HG03159 (cell line): ENCODE data around the gene UBXN7.
"Not testable (repeated sequence)": the region's sequence is repeated elsewhere in the genome, so short reads cannot be mapped to it uniquely, and the experiment has no call there.

ENCODE experiments used
- ATAC-seq: cut with Tn5 transposase; IDR thresholded peaks from one replicate; pipeline ENCODE4 v1.9.1; 2021; ENCODE audit warnings: mild to moderate bottlenecking, moderate library complexity; ENCODE audit not compliant: unreplicated experiment

Gene UBXN7, protein sequence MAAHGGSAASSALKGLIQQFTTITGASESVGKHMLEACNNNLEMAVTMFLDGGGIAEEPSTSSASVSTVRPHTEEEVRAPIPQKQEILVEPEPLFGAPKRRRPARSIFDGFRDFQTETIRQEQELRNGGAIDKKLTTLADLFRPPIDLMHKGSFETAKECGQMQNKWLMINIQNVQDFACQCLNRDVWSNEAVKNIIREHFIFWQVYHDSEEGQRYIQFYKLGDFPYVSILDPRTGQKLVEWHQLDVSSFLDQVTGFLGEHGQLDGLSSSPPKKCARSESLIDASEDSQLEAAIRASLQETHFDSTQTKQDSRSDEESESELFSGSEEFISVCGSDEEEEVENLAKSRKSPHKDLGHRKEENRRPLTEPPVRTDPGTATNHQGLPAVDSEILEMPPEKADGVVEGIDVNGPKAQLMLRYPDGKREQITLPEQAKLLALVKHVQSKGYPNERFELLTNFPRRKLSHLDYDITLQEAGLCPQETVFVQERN

DNA sequence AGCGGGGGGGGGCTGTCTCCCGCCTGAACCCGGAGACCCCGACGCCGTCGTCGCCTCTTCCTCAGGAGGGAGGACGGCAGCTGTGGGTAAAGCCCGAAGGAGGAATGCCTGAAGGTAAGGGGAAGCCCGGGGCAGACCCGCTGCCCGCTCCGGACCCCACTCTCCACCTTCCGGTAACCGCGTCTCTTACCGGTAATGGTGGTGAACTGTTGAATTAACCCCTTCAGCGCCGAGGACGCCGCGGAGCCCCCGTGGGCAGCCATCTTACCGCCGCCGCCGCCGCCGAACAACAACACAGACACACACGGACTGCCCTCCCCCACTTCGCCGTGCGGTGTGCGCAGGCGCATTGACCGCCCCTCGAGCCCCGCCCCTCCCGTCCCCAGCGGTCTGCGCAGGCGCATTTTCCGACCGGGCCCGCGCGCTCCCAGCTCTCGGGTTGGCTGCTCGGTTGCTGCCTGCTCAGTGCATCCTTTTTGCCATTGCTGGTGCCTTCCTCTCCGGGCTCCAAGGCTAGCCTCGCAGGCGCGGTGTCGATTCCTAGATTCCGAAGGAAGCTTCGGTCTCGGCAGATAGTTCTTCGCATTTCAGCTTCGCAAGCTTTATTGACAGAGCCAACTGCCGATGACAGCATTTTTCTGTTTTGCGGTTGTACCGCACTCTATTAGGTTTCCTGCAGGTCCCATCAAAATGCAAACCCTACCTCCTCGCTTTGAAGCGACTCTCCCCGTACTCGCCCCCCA is at the start of gene UBXN7:
UBXN7 (minus strand) TSS at position 291 of the 743 bp plus-strand sequence; CDS start at position 263, 28 bp downstream.
- ATAC-seq, result peak; percentile 80

DNA sequence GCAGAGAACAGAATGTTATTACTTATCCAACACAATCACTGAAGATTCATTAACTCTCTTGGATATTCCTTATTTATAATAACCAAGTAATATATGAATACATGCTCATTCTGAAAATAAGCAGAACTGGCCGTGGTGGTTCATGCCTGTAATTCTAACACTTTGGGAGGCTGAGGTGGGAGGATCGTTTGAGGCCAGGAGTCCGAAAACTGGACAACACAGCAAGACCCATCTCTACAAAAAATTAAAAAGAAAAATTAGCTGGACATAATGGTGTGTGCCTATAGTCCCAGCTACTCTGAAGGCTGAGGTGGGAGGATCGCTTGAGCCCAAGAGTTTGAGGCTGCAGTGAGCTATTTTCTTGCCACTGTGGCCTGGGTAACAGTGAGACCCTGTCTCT is 45.5 kb upstream of the UBXN7 start:
- ATAC-seq, result no peak

DNA sequence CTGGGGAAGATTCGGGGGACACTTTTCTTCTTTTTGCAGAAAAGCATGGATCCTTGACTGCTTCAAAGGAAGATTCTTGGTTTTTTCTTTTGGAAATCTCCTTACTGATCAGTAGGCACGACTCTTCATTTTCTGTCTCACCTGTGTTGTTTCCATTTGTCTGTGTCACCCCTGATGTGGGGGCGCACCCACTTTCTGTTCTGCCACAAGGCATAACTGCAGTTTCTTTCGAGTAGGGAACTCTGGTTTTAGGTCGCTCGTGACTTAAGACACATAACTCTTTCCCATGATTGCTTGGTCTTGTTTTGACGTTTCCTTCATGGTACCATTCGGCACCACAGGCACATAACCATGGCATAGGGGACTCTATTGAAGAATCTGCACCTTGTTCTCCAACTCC is 40.1 kb upstream of the UBXN7 start:
- ATAC-seq, result no peak

DNA sequence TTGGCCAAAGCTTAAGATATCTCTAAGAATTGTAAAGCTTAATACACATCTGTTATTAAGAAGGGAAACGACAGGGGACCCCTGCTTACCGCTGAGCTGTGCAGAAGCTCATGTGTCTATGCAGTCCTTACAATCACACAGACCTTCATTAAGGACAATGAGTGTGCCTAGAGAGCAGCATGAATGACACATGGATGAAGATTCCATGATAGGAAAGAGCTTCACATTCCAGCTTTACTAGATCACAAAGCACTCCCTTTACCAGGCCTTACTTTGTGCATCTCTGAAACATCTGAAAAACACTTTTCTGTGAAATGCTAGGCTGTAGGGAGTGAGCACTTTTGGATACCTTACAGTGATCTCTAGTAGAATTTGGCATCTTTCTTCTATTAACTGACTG is 39.3 kb upstream of the UBXN7 start:
- ATAC-seq, result no peak

DNA sequence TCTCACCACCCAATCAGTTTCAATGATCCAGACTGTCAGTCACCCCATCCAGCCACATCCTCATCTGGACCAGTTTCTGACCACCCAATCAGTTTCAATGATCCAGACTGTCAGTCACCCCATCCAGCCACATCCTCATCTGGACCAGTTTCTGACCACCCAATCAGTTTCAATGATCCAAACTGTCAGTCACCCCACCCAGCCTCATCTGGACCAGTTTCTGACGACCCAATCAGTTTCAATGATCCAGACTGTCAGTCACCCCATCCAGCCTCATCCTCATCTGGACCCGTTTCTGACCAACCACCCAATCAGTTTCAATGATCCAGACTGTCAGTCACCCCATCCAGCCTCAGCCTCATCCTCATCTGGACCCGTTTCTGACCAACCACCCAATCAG is 38.0 kb upstream of the UBXN7 start:
- ATAC-seq, result not testable (repeated sequence)

DNA sequence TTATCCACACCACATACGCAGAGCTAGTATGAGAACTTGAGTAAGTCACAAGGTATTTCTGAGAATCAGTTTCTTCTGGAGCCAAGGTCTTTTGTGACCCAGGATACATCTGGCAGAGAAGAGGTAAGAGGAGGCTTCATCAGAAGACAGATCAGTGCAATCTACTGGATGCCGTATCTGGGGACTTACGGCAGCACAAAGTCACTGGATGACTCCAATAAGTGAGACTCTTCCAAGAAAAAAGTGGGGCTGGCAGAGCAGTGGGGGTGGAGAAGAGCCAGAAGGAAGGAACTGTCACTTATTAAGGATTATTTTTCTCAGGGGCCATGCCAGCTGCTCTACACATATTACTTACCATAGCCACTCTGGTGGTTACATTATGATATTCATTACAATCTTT is 31.6 kb upstream of the UBXN7 start:
- ATAC-seq, result no peak

DNA sequence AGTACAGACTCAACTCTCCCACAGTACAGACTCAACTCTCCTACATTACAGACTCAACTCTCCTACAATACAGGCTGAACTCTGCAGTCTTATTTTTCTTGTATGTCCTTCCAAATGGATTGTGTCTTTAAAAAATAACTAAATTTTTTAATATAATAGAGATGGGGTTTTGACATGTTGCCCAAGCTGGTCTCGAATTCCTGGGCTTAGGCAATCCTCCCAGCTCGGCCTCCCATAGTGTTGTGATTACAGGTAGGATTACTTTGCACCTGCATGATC is 31.2 kb upstream of the UBXN7 start:
- ATAC-seq, result no peak

DNA sequence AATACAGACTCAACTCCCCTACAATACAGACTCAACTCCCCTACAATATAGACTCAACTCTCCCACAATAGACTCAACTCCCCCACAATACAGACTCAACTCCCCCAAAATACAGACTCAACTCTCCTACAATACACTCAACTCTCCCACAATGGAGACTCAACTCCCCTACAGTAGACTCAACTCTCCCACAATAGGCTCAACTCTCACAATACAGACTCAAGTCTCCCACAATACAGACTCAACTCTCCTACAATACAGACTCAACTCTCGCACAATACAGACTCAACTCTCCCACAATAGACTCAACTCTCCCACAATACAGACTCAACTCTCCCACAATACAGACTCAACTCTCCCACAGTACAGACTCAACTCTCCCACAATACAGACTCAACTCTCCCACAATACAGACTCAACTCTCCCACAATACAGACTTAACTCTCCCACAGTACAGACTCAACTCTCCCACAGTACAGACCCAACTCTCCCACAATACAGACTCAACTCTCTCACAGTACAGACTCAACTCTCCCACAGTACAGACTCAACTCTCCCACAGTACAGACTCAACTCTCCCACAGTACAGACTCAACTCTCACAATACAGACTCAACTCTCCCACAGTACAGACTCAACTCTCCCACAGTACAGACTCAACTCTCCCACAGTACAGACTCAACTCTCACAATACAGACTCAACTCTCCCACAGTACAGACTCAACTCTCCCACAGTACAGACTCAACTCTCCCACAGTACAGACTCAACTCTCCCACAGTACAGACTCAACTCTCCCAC is 30.7 kb upstream of the UBXN7 start:
- not testable (repeated sequence) for ATAC-seq

DNA sequence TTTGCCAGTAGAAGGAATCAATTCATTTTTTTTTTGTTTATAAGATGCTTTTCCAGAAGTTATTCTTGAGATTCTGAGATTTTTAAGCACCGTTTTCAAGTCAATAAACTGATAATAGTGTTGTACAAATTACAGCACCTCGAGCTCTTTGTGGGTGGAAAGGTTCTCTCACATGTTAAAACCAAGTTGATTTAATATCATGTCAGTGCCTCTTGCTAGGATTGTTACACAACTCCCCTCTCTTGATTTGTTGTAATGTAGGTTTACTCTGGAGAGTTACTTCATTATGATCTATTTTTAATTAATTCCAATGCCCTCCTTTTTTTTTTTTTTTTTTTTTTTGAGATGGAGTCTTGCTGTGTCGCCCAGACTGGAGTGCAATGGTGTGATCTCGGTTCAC is 25.8 kb upstream of the UBXN7 start:
- ATAC-seq, result no peak

DNA sequence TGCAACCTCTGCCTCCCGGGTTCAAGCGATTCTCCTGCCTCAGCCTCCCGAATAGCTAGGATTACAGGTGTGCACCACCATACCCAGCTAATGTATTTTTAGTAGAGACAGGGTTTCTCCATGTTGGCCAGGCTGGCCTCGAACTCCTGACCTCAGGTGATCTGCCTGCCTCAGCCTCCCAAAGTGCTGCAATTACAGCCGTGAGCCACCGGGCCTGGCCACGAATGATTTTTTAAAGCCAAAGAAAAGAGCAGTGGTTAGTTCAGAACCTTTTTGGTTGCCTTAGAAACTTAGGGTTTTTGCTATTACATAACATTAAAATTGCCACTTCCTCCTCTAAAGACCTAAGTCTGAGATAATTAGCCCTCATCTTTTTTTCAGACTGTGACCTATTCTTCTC is 25.2 kb upstream of the UBXN7 start:
- not testable (repeated sequence) for ATAC-seq

DNA sequence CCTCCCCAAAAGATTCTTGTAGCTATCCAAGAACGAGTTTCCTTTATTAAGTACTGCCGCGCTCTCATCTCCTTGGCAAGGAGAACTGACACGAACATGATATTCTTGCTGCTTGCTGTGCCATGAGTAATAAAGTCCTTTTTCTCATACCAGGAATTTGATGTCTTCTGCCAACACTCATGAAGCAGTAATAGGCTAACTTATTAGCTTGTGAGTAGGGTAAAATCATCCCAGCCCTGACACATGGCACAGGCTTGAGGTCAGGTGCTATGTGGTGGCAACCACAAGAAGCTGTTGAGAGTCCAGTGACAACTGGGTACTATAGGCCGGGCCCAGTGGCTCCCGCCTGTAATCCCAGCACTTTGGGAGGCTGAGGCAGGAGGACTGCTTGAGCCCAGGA is 22.7 kb upstream of the UBXN7 start:
- ATAC-seq, result no peak

DNA sequence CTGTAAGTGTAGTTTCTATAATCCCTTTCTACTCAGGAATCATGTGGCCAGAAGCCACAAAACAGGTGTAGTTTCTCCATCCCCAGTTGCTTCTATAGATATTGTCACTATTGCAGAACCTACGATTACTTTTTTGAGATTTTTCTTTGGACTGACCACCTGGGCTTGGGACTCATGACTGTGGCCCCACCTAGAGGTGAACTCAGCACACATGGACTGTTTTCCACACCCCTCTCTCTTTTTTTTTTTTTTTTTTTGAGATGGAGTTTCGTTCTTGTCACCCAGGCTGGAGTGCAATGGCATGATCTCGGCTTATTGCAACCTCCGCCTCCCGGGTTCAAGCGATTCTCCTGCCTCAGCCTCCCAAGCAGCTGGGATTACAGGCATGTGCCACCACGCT is 13.2 kb upstream of the UBXN7 start:
- ATAC-seq, result not testable (repeated sequence)

DNA sequence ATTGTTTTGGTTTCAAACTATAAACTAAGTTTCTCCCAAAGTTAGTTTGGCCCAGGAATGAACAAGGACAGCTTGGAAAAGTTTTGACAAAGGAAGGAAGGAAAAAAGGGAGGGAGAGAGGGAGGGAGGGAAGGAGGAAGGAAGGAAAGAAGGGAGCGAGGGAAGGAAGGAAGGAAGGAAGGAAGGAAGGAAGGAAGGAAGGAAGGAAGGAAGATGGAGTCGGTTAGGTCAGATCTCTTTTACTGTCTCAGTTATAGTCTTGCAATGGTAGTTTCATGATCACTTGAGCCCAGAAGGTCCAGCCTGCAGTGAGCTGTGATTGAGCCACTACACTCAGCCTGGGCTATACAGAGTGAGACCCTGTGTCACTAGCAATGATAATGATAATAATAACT is 12.3 kb upstream of the UBXN7 start:
- no peak for ATAC-seq

DNA sequence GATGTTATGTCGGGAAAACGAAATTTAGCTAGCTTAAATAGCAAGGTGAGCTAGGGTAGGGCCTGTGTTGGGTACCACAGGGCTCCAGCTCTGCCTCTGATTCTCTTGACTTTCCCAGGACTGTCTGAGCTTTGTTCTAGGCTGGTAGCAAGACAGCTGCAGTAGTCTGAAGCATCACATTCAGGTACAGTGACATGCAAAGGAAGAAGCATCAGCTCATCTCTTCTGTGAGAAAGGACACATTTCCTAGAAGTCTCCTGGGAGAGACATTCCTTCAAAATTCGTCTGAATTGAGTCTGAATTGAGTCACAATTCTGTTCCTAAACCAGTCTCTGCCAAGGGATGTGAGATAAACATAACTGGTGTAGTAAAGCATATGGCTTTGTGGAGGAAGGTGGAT is 8.5 kb upstream of the UBXN7 start:
- ATAC-seq, result no peak

DNA sequence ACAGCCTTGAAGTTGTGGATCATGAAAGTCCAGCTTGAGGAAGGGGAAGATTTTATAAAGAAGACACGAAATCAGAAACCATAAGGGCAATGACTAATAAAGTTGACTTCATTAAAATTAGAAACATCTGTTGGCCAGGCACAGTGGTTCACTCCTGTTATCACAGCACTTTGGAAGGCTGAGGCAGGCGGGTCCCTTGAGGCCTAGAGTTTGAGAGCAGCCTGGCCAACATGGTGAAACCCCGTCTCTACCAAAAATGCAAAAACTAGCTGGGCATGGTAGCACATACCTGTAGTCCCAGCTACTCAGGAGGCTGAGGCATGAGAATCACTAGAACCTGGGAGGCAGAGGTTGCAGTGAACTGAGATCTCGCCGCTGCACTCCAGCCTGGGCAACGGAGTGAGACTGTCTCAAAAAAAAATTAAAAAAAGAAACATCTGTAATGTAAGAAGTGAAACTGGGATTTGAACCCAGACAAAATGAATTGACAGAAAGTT is 7.9 kb upstream of the UBXN7 start:
- no peak for ATAC-seq

DNA sequence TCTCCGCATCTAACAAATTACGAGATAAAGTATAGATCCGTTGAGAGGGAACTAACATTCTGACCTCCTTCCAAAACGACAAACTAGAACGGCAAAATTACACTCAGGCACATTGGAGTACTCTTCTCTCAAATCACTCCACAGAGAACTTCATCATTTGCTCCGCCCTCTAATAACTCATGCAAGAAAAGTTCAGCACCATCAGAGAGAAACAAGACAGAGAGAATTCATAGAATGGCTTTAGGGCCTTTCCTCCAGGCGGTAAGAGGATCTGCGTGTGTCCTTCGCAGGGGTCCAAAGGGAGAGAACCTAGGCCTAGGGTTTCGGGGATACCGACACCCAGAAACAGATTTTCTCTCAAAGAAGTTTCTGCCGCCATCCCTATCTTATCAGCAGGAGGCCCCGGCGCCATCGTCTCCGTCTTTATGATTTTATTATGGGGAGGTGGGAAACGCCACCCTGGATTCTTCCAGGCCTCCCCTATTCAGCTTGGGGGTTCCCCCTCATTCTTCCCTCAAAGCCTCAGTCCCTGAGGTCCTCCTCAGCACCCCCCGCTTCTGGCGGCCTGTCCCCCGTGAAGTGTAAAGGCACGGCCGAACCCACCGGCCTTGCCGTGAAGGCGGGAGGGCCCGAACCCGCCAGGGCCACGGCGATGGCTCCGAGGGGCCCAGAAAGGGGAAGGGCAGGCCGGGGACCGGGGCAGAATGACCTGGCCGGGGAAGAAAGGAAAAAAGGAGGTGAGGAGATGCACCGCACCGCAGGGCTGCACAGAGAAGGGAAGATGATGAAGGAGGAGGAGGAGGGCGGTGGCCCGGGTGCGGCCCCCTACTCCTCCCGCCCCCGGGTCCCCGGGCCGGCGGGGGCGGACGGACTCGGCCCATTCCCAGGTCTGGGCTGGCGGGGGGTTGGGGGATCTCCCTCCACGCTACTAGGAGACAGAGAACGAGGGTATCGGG is 768 bp downstream of the UBXN7 start:
- peak; percentile 40 for ATAC-seq

DNA sequence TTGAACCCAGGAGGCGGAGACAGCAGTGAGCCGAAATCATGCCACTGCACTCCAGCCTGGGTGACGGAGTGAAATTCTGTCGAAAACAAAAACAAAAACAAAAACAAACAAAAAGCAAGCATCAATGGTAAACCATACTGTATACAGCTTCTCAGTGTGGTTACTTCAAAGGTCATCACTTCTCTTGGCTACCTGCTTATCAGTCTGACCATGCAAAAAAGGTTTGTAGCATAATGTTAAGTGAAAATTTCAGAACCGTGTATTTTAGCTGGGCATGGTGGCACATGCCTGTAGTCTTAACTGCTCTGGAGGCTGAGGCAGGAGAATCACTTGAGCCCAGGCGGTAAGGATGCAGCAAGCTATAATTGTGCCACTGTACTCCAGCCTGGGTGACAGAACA is 4.2 kb downstream of the UBXN7 start:
- ATAC-seq, result no peak

DNA sequence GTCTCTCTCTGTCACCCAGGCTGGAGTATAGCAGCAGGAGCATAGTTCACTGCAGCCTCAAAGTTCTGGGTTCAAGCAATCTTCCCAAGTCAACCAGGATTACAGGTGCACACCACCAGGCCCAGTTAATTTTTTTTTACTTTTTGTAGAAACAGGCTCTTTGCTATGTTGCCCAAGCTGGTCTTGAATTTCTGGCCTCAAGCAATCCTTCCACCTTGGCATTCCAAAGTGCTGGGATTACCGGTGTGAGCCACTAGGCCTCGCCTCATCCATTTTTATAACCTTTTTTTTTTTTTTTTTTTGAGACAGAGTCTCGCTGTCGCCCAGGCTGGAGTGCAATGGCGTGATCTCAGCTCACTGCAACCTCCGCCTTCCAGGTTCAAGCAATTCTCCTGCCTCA is 7.8 kb downstream of the UBXN7 start:
- ATAC-seq, result not testable (repeated sequence)

DNA sequence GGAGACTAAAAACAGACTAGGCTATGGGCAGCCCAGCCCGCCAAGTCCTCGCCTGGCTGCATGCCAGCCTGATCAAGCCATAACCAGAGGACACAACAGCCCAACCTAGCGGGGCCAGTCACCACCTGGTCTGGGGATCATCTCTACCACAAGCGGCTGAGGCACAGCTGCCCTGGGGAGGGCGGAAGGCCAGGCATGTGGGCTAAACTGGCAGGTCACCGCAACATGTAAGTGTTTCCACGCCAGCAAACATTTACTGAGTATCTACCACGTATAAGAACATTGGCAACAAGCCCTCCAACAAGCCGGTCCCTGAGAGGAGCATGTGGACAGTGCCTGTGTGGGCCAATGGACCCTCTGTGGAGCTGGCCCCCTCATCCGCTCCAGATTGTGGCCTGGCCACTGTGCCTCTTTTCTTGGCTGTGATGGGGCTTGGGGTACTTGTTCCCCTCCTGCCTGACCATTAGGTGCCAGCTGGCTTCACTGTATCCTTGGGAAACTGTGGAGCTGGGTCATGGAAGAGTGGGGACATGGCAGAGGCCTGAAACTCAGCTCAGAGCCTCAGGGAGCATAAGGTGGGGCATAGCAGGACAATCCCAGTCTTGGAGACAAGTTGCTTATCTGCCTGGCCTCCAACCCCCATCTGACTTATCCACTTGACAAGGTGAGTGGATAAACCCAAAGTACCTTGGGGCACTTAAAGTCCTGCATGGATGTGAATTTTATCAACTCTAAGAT is 9.0 kb downstream of the UBXN7 start:
- no peak for ATAC-seq

DNA sequence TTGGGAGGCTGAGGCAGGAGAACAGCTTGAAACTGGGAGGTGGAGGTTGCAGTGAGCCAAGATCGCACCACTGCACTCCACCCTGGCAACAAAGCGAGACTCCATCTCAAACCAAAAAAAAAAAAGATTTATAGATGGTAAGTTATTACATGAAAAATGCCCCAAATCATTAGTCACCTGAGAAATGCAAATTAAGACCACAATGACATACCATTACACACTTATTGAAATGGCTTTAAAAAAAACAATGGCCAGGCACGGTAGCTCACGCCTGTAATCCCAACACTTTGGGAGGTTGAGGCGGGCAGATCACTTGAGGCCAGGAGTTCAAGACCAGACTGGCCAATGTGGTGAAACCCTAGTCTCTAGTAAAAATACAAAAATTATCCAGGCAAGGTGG is 10.6 kb downstream of the UBXN7 start:
- ATAC-seq, result not testable (repeated sequence)
